ENCODE results near the gene TMEM98.

TMEM98 gene

DNA sequence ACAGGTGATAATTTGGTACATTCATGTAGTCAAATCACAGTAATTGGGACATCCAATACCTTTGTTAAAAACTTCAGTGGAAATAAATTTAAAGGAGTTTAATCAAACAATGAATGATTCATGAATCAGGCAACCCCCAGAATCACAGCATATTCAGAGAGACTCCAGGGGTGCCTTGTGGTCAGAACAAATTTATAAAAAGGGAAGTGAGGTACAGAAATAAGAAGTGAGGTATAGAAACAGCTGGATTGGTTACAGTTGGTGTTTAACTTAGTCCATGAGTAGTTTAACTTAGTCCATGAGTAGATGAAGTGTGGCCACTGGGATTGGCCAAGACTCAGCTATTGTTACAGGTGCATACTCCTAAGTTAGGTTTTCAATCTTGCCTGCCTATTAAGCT is 25.1 kb downstream of the TMEM98 start:
- Histone ChIP-seq H2BK12ac (ENCODE audit: low read length) (no peak overlapping the region), H2AFZ (ENCODE audit: insufficient read depth, low read length, poor library complexity) (no peak overlapping the region), H3K4me3 (ENCODE audit: low read depth, low read length) (no peak overlapping the region)

DNA sequence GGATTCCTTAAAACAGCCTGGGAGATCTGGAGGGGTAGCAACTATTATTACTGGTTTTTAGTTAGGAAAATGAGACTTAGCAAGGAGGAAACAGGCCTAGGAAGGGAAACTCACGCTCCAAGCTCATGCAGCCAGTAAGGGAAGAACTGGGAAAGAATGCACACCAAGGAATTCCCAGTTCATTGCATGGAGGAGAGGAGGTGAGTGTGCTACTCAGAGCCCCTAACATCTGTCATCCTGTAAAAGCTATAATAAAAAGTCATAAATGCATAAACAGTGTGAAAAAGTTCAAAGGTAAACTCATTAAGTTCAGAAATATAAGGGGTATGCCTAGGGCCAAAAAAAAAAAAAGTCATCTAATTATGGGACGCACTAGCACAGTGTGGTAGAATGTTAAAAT is 25.9 kb downstream of the TMEM98 start:
- H2BK12ac ChIP-seq (ENCODE audit: low read length), result no peak overlapping the region
- H3K79me1 ChIP-seq (ENCODE audit: low read length), result no peaks in the 10 kb centered on the region
- H2BK5ac ChIP-seq (ENCODE audit: low read depth, low read length, poor library complexity), result no peak overlapping the region
- H3K4me1 ChIP-seq (ENCODE audit: control insufficient read depth in 1 of 2, insufficient read depth in 2 of 2, low read length in 2 of 2), result no peaks in the 10 kb centered on the region
- no peak overlapping the region for H3K27ac ChIP-seq (ENCODE audit: low read depth, low read length)
- H3K36me3 ChIP-seq (ENCODE audit: control insufficient read depth in 1 of 2, insufficient read depth in 2 of 2, low read length in 2 of 2), result no peaks in the 10 kb centered on the region
- H4K12ac ChIP-seq (ENCODE audit: low read depth, low read length), result no peak overlapping the region
- no peaks in the 10 kb centered on the region for H3K9me3 ChIP-seq (ENCODE audit: insufficient read depth, low read depth, low read length)
- WGBS (ENCODE audit: extremely low coverage, insufficient coverage, insufficient read length), result no CpG with 5 or more reads among the region's 2 CpGs
- H3K14ac ChIP-seq (ENCODE audit: low read length), result no peak overlapping the region
- H3K27me3 ChIP-seq (ENCODE audit: insufficient read depth, low read length), result no peaks in the 10 kb centered on the region
- no peak overlapping the region for H3K23ac ChIP-seq (ENCODE audit: low read length)
- no peak overlapping the region for H2AK5ac ChIP-seq (ENCODE audit: low read length)
- no peak overlapping the region for H3K18ac ChIP-seq (ENCODE audit: low read length)
- no peaks in the 10 kb centered on the region for H3K79me2 ChIP-seq (ENCODE audit: control insufficient read depth, insufficient read depth, low read length, poor library complexity)
- H3K9ac ChIP-seq (ENCODE audit: low read length), result no peak overlapping the region
- H3K4me2 ChIP-seq (ENCODE audit: low read length), result no peak overlapping the region
- H2AFZ ChIP-seq (ENCODE audit: insufficient read depth, low read length, poor library complexity), result no peak overlapping the region
- no peak overlapping the region for H3K4me3 ChIP-seq (ENCODE audit: low read depth, low read length)
- no peak overlapping the region for H4K8ac ChIP-seq (ENCODE audit: low read depth, low read length)
- H4K91ac ChIP-seq (ENCODE audit: low read depth, low read length), result no peak overlapping the region
- H3K4ac ChIP-seq (ENCODE audit: low read depth, low read length), result no peak overlapping the region
- no peak overlapping the region for H2BK120ac ChIP-seq (ENCODE audit: insufficient read depth, low read length, poor library complexity)
- DNase-seq, result no peak

More for the DNA sequence above, 25.1 kb downstream of the TMEM98 start:
- Histone ChIP-seq H3K14ac (ENCODE audit: low read length) (no peak overlapping the region), H3K9me3 (ENCODE audit: insufficient read depth, low read depth, low read length) (no peaks in the 10 kb centered on the region), H2BK120ac (ENCODE audit: insufficient read depth, low read length, poor library complexity) (no peak overlapping the region), H2AK5ac (ENCODE audit: low read length) (no peak overlapping the region), H3K4me1 (ENCODE audit: control insufficient read depth in 1 of 2, insufficient read depth in 2 of 2, low read length in 2 of 2) (no peaks in the 10 kb centered on the region), H3K36me3 (ENCODE audit: control insufficient read depth in 1 of 2, insufficient read depth in 2 of 2, low read length in 2 of 2) (no peaks in the 10 kb centered on the region), H3K79me1 (ENCODE audit: low read length) (no peaks in the 10 kb centered on the region), H3K4me2 (ENCODE audit: low read length) (no peak overlapping the region), H3K18ac (ENCODE audit: low read length) (no peak overlapping the region), H3K23ac (ENCODE audit: low read length) (no peak overlapping the region), H3K79me2 (ENCODE audit: control insufficient read depth, insufficient read depth, low read length, poor library complexity) (no peaks in the 10 kb centered on the region), H3K9ac (ENCODE audit: low read length) (no peak overlapping the region), H2BK5ac (ENCODE audit: low read depth, low read length, poor library complexity) (no peak overlapping the region), H3K27me3 (ENCODE audit: insufficient read depth, low read length) (no peaks in the 10 kb centered on the region), H4K8ac (ENCODE audit: low read depth, low read length) (no peak overlapping the region), H3K4ac (ENCODE audit: low read depth, low read length) (no peak overlapping the region), H4K12ac (ENCODE audit: low read depth, low read length) (no peak overlapping the region), H3K27ac (ENCODE audit: low read depth, low read length) (no peak overlapping the region), H4K91ac (ENCODE audit: low read depth, low read length) (no peak overlapping the region)
- no peak for DNase-seq

DNA sequence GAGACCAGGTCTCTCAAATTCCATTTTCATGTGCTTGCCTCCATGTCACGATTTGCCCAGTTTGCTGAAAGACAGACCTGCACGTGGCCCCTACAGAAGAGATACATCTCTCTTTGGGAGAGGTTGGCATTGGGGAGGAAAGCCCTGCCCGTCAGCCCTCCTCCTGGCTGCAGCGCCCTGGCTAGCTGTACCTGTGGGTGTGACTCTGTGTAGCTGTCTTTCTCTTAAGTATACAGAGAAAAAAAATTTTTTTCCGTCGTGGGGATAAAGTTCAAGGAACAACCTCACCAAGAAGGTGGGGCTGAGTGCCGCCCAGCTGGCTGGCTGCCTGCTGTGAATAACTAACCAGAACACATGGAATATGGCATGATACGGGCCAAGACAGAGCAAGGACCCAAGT is 26.5 kb downstream of the TMEM98 start:
- Histone ChIP-seq H3K79me1 (ENCODE audit: low read length) (no peaks in the 10 kb centered on the region), H4K12ac (ENCODE audit: low read depth, low read length) (no peak overlapping the region), H3K36me3 (ENCODE audit: control insufficient read depth in 1 of 2, insufficient read depth in 2 of 2, low read length in 2 of 2) (no peaks in the 10 kb centered on the region), H3K79me2 (ENCODE audit: control insufficient read depth, insufficient read depth, low read length, poor library complexity) (no peaks in the 10 kb centered on the region), H2BK12ac (ENCODE audit: low read length) (no peak overlapping the region), H3K4me2 (ENCODE audit: low read length) (no peak overlapping the region), H3K9me3 (ENCODE audit: insufficient read depth, low read depth, low read length) (no peaks in the 10 kb centered on the region), H3K23ac (ENCODE audit: low read length) (no peak overlapping the region), H2BK5ac (ENCODE audit: low read depth, low read length, poor library complexity) (no peak overlapping the region), H3K4ac (ENCODE audit: low read depth, low read length) (no peak overlapping the region), H2AK5ac (ENCODE audit: low read length) (no peak overlapping the region), H3K14ac (ENCODE audit: low read length) (no peak overlapping the region), H3K4me1 (ENCODE audit: control insufficient read depth in 1 of 2, insufficient read depth in 2 of 2, low read length in 2 of 2) (no peaks in the 10 kb centered on the region), H4K8ac (ENCODE audit: low read depth, low read length) (no peak overlapping the region), H4K91ac (ENCODE audit: low read depth, low read length) (no peak overlapping the region), H3K18ac (ENCODE audit: low read length) (no peak overlapping the region), H3K4me3 (ENCODE audit: low read depth, low read length) (no peak overlapping the region), H3K27me3 (ENCODE audit: insufficient read depth, low read length) (no peaks in the 10 kb centered on the region), H2AFZ (ENCODE audit: insufficient read depth, low read length, poor library complexity) (no peak overlapping the region), H2BK120ac (ENCODE audit: insufficient read depth, low read length, poor library complexity) (no peak overlapping the region), H3K9ac (ENCODE audit: low read length) (no peak overlapping the region), H3K27ac (ENCODE audit: low read depth, low read length) (no peak overlapping the region)
- DNase-seq, result no peak
- WGBS (ENCODE audit: extremely low coverage, insufficient coverage, insufficient read length), result no CpG with 5 or more reads among the region's 8 CpGs

DNA sequence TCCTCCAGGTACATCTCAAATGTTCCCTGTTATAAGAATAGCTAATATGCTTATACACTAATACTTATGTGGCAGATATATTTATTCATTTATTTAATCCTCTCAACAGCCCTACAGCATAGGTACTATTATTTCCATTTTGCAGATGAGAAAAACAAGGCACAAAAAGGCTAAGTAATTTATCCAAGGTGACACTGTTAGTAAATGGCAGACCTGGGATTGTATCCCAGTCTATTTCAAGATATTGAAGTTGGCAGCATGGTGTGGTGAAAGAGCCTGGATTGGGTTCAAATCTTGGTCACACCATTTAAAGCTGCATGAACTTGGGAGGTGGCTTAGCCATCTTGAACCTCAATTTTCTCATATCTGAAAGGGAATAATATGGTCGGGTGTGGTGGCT is 27.2 kb downstream of the TMEM98 start:
- Histone ChIP-seq H3K23ac (ENCODE audit: low read length) (no peak overlapping the region), H3K36me3 (ENCODE audit: control insufficient read depth in 1 of 2, insufficient read depth in 2 of 2, low read length in 2 of 2) (no peaks in the 10 kb centered on the region), H2BK120ac (ENCODE audit: insufficient read depth, low read length, poor library complexity) (no peak overlapping the region), H3K18ac (ENCODE audit: low read length) (no peak overlapping the region), H3K79me2 (ENCODE audit: control insufficient read depth, insufficient read depth, low read length, poor library complexity) (no peaks in the 10 kb centered on the region), H2AFZ (ENCODE audit: insufficient read depth, low read length, poor library complexity) (no peak overlapping the region), H4K91ac (ENCODE audit: low read depth, low read length) (no peak overlapping the region), H4K12ac (ENCODE audit: low read depth, low read length) (no peak overlapping the region), H4K8ac (ENCODE audit: low read depth, low read length) (no peak overlapping the region), H2BK12ac (ENCODE audit: low read length) (no peak overlapping the region), H3K9ac (ENCODE audit: low read length) (no peak overlapping the region), H3K9me3 (ENCODE audit: insufficient read depth, low read depth, low read length) (no peaks in the 10 kb centered on the region), H2AK5ac (ENCODE audit: low read length) (no peak overlapping the region), H3K79me1 (ENCODE audit: low read length) (no peaks in the 10 kb centered on the region), H3K14ac (ENCODE audit: low read length) (no peak overlapping the region), H3K27ac (ENCODE audit: low read depth, low read length) (no peak overlapping the region), H2BK5ac (ENCODE audit: low read depth, low read length, poor library complexity) (no peak overlapping the region), H3K4me2 (ENCODE audit: low read length) (no peak overlapping the region), H3K4me3 (ENCODE audit: low read depth, low read length) (no peak overlapping the region), H3K4me1 (ENCODE audit: control insufficient read depth in 1 of 2, insufficient read depth in 2 of 2, low read length in 2 of 2) (no peaks in the 10 kb centered on the region), H3K4ac (ENCODE audit: low read depth, low read length) (no peak overlapping the region), H3K27me3 (ENCODE audit: insufficient read depth, low read length) (no peaks in the 10 kb centered on the region)
- no CpG with 5 or more reads among the region's 1 CpG for WGBS (ENCODE audit: extremely low coverage, insufficient coverage, insufficient read length)
- DNase-seq, result no peak
